HG03175 (cell line): ENCODE data around the gene USP9X.
"Not testable (repeated sequence)": the region's sequence is repeated elsewhere in the genome, so short reads cannot be mapped to it uniquely, and the experiment has no call there.

ENCODE experiments used
- ATAC-seq: cut with Tn5 transposase; IDR thresholded peaks from one replicate; pipeline ENCODE4 v1.9.1; 2021; ENCODE audit warnings: mild to moderate bottlenecking, moderate library complexity; ENCODE audit not compliant: unreplicated experiment

USP9X gene

GRCh38 chrX:41273638-41274037, 188.4 kb downstream of the USP9X start:
- ATAC-seq = no peak

DNA sequence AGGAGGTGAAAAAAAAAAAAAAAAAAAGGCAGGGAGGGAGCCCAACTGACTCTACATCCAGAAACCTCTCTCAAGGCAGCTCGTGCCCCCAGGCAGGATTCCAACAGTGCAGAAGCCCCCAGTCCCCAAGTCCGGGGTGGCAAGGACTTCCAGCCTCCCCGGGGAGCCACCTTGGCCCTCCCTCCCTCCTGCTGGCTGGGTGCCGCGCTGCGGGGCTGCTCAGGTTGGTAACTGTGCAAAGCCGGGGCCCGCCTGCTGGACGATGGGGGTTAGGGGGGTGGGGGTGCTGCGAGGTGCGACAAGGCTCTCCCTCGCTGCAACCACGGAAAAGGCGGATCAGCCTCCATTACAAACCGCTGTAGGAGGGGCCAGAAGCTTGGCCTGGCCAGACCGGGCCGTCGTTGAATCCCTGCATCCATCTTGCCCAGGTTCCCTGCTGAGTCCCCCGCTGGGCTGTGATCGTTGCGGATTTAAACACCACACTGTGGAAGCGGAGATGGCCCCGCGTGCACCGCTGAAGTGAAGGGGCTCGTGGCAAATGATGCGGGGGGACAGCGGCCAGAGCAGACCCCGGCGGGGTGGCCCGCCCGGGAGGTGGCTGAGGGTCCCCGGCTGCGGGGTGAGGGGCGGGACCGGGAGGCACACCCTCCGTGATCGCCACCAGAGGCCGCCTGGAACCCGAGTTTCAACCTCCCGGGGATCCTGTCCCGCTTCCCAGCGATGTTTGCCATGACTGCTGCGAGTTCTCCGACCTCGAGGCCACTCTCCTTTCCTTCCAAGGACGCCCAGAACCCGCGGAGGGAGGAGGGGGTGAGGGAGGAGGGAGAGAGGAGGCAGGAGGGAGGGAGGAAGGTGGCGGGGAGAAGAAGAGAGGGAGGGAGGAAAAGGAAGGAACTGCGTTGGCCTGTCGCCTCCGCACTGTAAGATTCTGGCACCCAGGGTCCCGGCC, 190.7 kb downstream of the USP9X start:
- peak; percentile 56 for ATAC-seq

DNA sequence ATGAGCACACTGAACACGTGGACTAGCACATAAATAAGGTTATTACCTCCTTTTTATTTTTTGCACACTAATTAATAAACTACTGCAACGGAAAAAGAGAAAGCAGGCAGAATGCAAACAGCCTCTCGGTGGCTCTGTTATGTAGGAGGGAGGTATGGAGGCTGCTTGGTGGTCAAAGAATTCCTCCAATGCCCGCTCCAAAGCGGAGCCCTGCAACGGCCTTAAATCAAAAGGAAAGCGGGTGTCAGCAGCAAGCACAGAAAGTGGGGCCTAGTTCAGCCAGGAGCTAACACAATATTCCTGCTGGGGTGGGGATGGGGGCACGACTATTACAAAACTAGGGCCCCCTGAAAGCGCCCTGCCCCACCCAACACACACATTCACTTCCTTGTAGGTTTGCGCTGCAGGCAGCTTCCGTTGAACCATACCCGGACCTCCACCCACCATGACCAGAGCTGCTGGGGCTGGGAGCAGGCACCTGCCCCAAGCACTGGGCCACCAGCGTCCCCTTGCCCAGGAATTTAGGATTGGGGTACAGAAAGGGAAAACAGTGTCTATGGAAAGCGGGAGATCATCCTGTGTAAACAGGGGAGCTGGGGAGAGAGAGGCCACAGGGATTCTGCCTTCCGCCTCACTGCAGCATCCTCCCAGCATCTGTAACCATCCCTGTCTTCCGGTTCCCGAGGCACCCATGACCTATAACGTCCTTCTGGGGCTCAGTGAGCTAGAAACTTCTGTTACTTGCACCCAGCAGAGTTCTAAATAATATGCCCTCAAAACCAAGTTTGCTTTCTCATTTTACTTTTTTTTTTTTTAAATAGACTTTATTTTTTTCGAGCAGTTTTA, 191.6 kb downstream of the USP9X start:
- no peak for ATAC-seq

- not testable (repeated sequence) for ATAC-seq
These were observed 197.1 kb downstream of the USP9X start for GRCh38 chrX:41282307-41282706.

- not testable (repeated sequence) for ATAC-seq
These were observed 200.7 kb downstream of the USP9X start for GRCh38 chrX:41285928-41286327.
